ENCODE results near the gene FXYD7. TPM values are rescaled to one million over a fixed set of nuclear protein-coding genes. Genes with fewer than 3 reads are reported as not detected.

FXYD7 gene
- total RNA-seq, 2 donors from 2014 or later, result 1.1 TPM; not detected in 1

DNA sequence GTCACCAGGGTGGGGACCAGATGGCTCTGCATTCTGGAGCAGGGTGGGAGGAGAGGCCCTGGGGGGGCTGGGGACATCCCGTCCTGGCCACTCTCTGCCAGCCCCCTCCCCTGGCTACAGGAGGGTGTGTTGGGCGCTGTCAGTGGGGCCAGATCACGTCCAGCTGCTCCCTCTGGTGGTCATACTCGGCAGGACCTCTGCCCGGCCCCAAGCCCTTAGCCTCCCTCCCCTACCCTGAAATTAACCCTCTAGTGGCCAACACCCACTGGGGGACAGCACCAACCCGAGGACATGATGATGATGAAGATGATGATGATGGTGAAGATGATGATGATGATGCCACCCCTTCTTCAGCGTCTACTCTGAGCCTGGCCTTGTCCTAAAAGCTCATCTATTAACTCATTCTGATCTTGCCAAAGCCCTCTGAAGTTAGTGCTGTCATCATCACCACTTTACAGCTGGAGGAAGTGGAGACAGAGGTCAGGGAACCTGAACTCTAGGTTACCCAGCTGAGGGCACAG lies 7.6 kb upstream of the FXYD7 start:
- Histone ChIP-seq H3K9ac (ENCODE audit: extremely low read depth, low read length, poor library complexity, severe bottlenecking) (no peak overlapping the region), H3K36me3 (ENCODE audit: control insufficient read depth, insufficient read depth, low read length) (no peaks in the 10 kb centered on the region), H3K4me1 (ENCODE audit: control insufficient read depth, insufficient read depth, low read length) (no peaks in the 10 kb centered on the region), H3K27me3 (ENCODE audit: control insufficient read depth, insufficient read depth, low read length, poor library complexity, severe bottlenecking) (peaks cover 6% of the 10 kb centered on the region), H3K4me3 (ENCODE audit: low read length) (no peak overlapping the region), H3K27ac (ENCODE audit: low read depth, low read length) (no peak overlapping the region), H3K9me3 (ENCODE audit: control insufficient read depth, low read length) (no peaks in the 10 kb centered on the region)
- DNase-seq, result peak; percentile 94
- 4% methylated on average over 6 of the region's 7 CpGs; no CpG with 5 or more reads in 1 of the 2 experiments for WGBS, 2 experiments (ENCODE audit: insufficient coverage in 1 of 2, insufficient read length in 1 of 2)
- Mint-ChIP-seq H3K4me3 (no peak overlapping the region), H3K36me3 (ENCODE audit: low read depth) (no peaks in the 10 kb centered on the region), H3K9me3 (no peaks in the 10 kb centered on the region), H3K27ac (no peak overlapping the region), H3K4me1 (peaks cover 4% of the 10 kb centered on the region), H3K27me3 (ENCODE audit: insufficient read depth) (peaks cover 4% of the 10 kb centered on the region)
- TF ChIP-seq, protein P1, sequence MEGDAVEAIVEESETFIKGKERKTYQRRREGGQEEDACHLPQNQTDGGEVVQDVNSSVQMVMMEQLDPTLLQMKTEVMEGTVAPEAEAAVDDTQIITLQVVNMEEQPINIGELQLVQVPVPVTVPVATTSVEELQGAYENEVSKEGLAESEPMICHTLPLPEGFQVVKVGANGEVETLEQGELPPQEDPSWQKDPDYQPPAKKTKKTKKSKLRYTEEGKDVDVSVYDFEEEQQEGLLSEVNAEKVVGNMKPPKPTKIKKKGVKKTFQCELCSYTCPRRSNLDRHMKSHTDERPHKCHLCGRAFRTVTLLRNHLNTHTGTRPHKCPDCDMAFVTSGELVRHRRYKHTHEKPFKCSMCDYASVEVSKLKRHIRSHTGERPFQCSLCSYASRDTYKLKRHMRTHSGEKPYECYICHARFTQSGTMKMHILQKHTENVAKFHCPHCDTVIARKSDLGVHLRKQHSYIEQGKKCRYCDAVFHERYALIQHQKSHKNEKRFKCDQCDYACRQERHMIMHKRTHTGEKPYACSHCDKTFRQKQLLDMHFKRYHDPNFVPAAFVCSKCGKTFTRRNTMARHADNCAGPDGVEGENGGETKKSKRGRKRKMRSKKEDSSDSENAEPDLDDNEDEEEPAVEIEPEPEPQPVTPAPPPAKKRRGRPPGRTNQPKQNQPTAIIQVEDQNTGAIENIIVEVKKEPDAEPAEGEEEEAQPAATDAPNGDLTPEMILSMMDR (conservative IDR thresholded peaks at IDR 0.05), result peak; percentile 95

DNA sequence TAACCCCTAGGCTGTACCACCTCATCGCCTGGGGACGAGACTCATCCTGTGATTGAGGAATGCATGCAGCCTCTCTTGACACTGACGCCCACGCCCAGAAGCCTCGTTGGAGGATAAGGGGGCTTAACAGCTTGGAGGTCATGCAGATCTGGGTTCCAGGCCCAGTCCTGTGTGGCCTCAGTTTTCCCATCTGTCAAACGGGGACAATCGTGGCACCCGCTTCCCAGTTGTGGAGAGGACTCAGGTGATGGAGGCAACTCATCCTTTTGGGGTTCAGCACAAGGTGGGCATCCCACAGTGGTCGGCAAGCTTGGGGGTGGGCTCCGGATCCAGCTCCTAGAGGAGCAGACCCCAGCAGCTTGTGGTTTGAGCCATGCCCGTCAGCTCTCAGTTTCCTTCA lies 6.8 kb upstream of the FXYD7 start:
- no peaks in the 10 kb centered on the region for H3K4me1 ChIP-seq (ENCODE audit: control insufficient read depth, insufficient read depth, low read length)
- TF ChIP-seq, protein P1 (conservative IDR thresholded peaks at IDR 0.05), result no peak
- Mint-ChIP-seq H3K27ac (no peak overlapping the region), H3K9me3 (no peaks in the 10 kb centered on the region), H3K4me3 (no peak overlapping the region), H3K36me3 (ENCODE audit: low read depth) (no peaks in the 10 kb centered on the region), H3K4me1 (peaks cover 4% of the 10 kb centered on the region), H3K27me3 (ENCODE audit: insufficient read depth) (peaks cover 8% of the 10 kb centered on the region)
- no peak overlapping the region for H3K27ac ChIP-seq (ENCODE audit: low read depth, low read length)
- no peak overlapping the region for H3K4me3 ChIP-seq (ENCODE audit: low read length)
- H3K9me3 ChIP-seq (ENCODE audit: control insufficient read depth, low read length), result no peaks in the 10 kb centered on the region
- DNase-seq, result no peak
- H3K27me3 ChIP-seq (ENCODE audit: control insufficient read depth, insufficient read depth, low read length, poor library complexity, severe bottlenecking), result peaks cover 11% of the 10 kb centered on the region
- WGBS, 2 experiments (ENCODE audit: insufficient coverage in 1 of 2, insufficient read length in 1 of 2), result 85 to 88% methylated on average over 11 of the region's 11 CpGs
- no peaks in the 10 kb centered on the region for H3K36me3 ChIP-seq (ENCODE audit: control insufficient read depth, insufficient read depth, low read length)
- H3K9ac ChIP-seq (ENCODE audit: extremely low read depth, low read length, poor library complexity, severe bottlenecking), result no peak overlapping the region

- H3K27ac Mint-ChIP-seq, result no peak overlapping the region
- no peak overlapping the region for H3K4me3 ChIP-seq (ENCODE audit: low read length)
These were observed 5.9 kb upstream of the FXYD7 start for GRCh38 chr19:35136977-35137702.

More at GRCh38 chr19:35136977-35137702, 5.9 kb upstream of the FXYD7 start:
- no peak for DNase-seq
- Mint-ChIP-seq H3K9me3 (no peaks in the 10 kb centered on the region), H3K36me3 (ENCODE audit: low read depth) (no peaks in the 10 kb centered on the region), H3K4me3 (no peak overlapping the region), H3K4me1 (peaks cover 12% of the 10 kb centered on the region), H3K27me3 (ENCODE audit: insufficient read depth) (peaks cover 17% of the 10 kb centered on the region)
- peaks cover 19% of the 10 kb centered on the region for H3K27me3 ChIP-seq (ENCODE audit: control insufficient read depth, insufficient read depth, low read length, poor library complexity, severe bottlenecking)
- no peaks in the 10 kb centered on the region for H3K36me3 ChIP-seq (ENCODE audit: control insufficient read depth, insufficient read depth, low read length)
- H3K4me1 ChIP-seq (ENCODE audit: control insufficient read depth, insufficient read depth, low read length), result no peaks in the 10 kb centered on the region
- no peak overlapping the region for H3K27ac ChIP-seq (ENCODE audit: low read depth, low read length)
- no peaks in the 10 kb centered on the region for H3K9me3 ChIP-seq (ENCODE audit: control insufficient read depth, low read length)
- TF ChIP-seq, protein P1 (conservative IDR thresholded peaks at IDR 0.05), result no peak
- WGBS, 2 experiments (ENCODE audit: insufficient coverage in 1 of 2, insufficient read length in 1 of 2), result 90 to 91% methylated on average over 3 to 9 of the region's 9 CpGs
- H3K9ac ChIP-seq (ENCODE audit: extremely low read depth, low read length, poor library complexity, severe bottlenecking), result no peak overlapping the region

All from endodermal cell (in vitro differentiated cells).